ENCODE data around the gene CELSR2. TPM values are rescaled to one million over a fixed set of nuclear protein-coding genes. Genes with fewer than 3 reads are reported as not detected.
"Not testable (repeated sequence)": the region's sequence is repeated elsewhere in the genome, so short reads cannot be mapped to it uniquely, and the experiment has no call there.

CELSR2 gene
- total and polyA plus RNA-seq, 12 donors, result 0.93 to 10.6 (median 6.2) TPM

- no peak for DNase-seq
- peaks cover 0 to 2% (median 0%) of the 10 kb centered on the region in 7 donors for H3K27me3 ChIP-seq
- H3K9me3 ChIP-seq, result no peaks in the 10 kb centered on the region
- H3K4me1 ChIP-seq, result peaks cover 4 to 31% (median 10%) of the 10 kb centered on the region in 9 donors
- H3K27ac ChIP-seq, result peak overlapping the region; percentile 68 to 92 (median 84)
- H3K4me3 ChIP-seq, result peak overlapping the region; percentile 46 to 83 (median 72)
- TF ChIP-seq CTCF (IDR thresholded peaks at IDR 0.05), result no peak
- peak in 3 of 8 donors; percentile 5 to 9 (median 6) for ATAC-seq
- 47 to 50% methylated on average over 17 of the region's 17 CpGs for WGBS, 2 donors
- intact Hi-C loops (cut with DNase I), result loop anchor here in 6 of 10 donors (1.0 to 5.0 kb wide), 4 partner anchors 23 to 248 kb away; partner anchors contain the start of gene MYBPHL (in 1 of the 6)
- H3K36me3 ChIP-seq, result no peaks in the 10 kb centered on the region
Observed at GRCh38 chr1:109283748-109284600, 34.6 kb downstream of the CELSR2 start.

- H3K4me3 ChIP-seq; intact Hi-C loops (cut with DNase I); H3K9me3 ChIP-seq; H3K27ac ChIP-seq; H3K36me3 ChIP-seq; DNase-seq; H3K27me3 ChIP-seq; ATAC-seq: not testable (repeated sequence)
- 90 to 92% methylated on average over 5 of the region's 5 CpGs for WGBS, 2 donors
- H3K4me1 ChIP-seq, result peaks cover 4 to 31% (median 10%) of the 10 kb centered on the region in 9 donors
Observed at GRCh38 chr1:109286762-109287161, 37.4 kb downstream of the CELSR2 start.

DNA sequence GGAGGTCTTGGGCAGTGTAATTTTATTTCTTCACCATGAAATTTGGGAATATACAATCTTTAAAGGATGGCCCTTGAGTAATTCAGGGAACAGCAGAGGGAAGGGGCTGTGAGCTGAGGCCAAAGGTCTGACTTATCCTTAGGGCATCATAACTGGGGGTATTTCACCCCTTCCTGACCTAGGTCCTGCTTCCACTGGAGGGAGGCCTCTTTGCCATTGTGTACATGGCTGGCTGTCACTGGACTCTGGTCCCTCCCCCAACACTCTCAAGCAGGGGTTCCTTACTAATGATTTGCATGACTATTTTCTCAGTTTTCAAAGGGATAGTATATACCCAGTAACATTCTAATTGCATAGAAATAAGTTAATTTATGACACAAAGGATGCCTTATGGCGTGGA, 40.8 kb downstream of the CELSR2 start:
- no peak for ATAC-seq
- intact Hi-C loops (cut with DNase I), result no loop called here
- 90 to 94% methylated on average over 1 of the region's 1 CpG for WGBS, 2 donors
- no peak overlapping the region for H3K27ac ChIP-seq
- no peaks in the 10 kb centered on the region for H3K36me3 ChIP-seq
- peaks cover 0 to 2% (median 0%) of the 10 kb centered on the region in 7 donors for H3K27me3 ChIP-seq
- no peak for DNase-seq
- H3K4me3 ChIP-seq, result no peak overlapping the region
- peaks cover 0 to 15% (median 0%) of the 10 kb centered on the region in 9 donors for H3K4me1 ChIP-seq
- no peak for TF ChIP-seq CTCF (IDR thresholded peaks at IDR 0.05)
- no peaks in the 10 kb centered on the region for H3K9me3 ChIP-seq

- ATAC-seq (peak in 4 of 8 donors; percentile 28 to 54 (median 33)), DNase-seq (no peak)
- Histone ChIP-seq H3K36me3 (no peaks in the 10 kb centered on the region), H3K9me3 (no peaks in the 10 kb centered on the region), H3K4me1 (peaks cover 0 to 15% (median 0%) of the 10 kb centered on the region in 9 donors), H3K27ac (no peak overlapping the region), H3K4me3 (no peak overlapping the region), H3K27me3 (peaks cover 0 to 7% (median 0%) of the 10 kb centered on the region in 7 donors)
- no peak for TF ChIP-seq CTCF (IDR thresholded peaks at IDR 0.05)
- WGBS, 2 donors, result 48 to 62% methylated on average over 6 of the region's 6 CpGs
- intact Hi-C loops (cut with DNase I), result no loop called here
Observed at GRCh38 chr1:109290998-109291397, 41.7 kb downstream of the CELSR2 start.

DNA sequence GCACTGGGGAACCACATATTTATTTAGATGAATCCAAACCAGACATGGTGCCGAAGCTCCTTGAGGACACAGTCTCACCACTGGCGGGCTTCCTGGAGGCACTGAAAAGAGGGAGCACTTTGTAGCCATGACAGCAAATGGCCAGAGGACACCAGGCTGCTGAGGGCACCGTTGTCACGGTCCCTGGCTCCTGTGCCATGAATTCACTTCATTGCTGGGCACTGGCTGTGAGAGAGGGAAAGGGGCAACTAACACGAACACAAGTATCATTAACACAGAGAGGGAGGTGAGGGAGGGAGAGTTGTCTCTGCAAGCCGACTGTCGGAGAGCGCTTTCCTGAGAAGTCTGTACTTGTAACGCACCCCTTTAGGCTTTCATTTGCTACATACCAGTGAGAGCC, 43.0 kb downstream of the CELSR2 start:
- ATAC-seq (no peak), DNase-seq (no peak)
- Histone ChIP-seq H3K36me3 (no peaks in the 10 kb centered on the region), H3K27me3 (peaks cover 0 to 7% (median 0%) of the 10 kb centered on the region in 7 donors), H3K4me3 (no peak overlapping the region), H3K9me3 (no peaks in the 10 kb centered on the region), H3K27ac (no peak overlapping the region), H3K4me1 (peaks cover 0 to 15% (median 0%) of the 10 kb centered on the region in 9 donors)
- 78 to 84% methylated on average over 9 of the region's 9 CpGs for WGBS, 2 donors
- no peak for TF ChIP-seq CTCF (IDR thresholded peaks at IDR 0.05)
- intact Hi-C loops (cut with DNase I), result no loop called here
